Ishikawa (cell line): ENCODE data around the gene TRIM15.

Source experiments
- CEBPB ChIP-seq: IDR thresholded peaks from 2 replicates; pipeline ENCODE4 v1.6.1; 2012
- CREB1 ChIP-seq: IDR thresholded peaks from 2 replicates; pipeline ENCODE4 v1.6.1; 2012; ENCODE audit warnings: low read depth
- EGR1 ChIP-seq: IDR thresholded peaks from 2 replicates; pipeline ENCODE4 v1.6.1; 2012
- EP300 ChIP-seq: IDR thresholded peaks from 2 replicates; pipeline ENCODE4 v1.6.1; 2012; ENCODE audit warnings: borderline replicate concordance
- FOXM1 ChIP-seq: IDR thresholded peaks from 2 replicates; pipeline ENCODE4 v1.6.1; 2012; ENCODE audit warnings: low read depth, borderline replicate concordance
- MAX ChIP-seq: IDR thresholded peaks from 2 replicates; pipeline ENCODE4 v1.6.1; 2012
- NFIC ChIP-seq: IDR thresholded peaks from 2 replicates; pipeline ENCODE4 v1.6.1; 2012
- RAD21 ChIP-seq: IDR thresholded peaks from 2 replicates; pipeline ENCODE4 v1.6.1; 2012; ENCODE audit warnings: low read depth
- TAF1 ChIP-seq: IDR thresholded peaks from 2 replicates; pipeline ENCODE4 v1.6.1; 2012; ENCODE audit warnings: low read depth, mild to moderate bottlenecking
- TCF12 ChIP-seq: IDR thresholded peaks from 2 replicates; pipeline ENCODE4 v1.6.1; 2012; ENCODE audit warnings: low read depth
- TEAD4 ChIP-seq: IDR thresholded peaks from 2 replicates; pipeline ENCODE4 v1.6.1; 2012
- YY1 ChIP-seq: IDR thresholded peaks from 2 replicates; pipeline ENCODE4 v1.6.1; 2012; ENCODE audit warnings: low read depth
- ZBTB7A ChIP-seq: IDR thresholded peaks from 2 replicates; pipeline ENCODE4 v1.6.1; 2012; ENCODE audit warnings: low read depth
- TF ChIP-seq, protein P1 (sequence below): IDR thresholded peaks from 2 replicates; pipeline ENCODE4 v1.6.1; 2012; ENCODE audit warnings: low read depth, mild to moderate bottlenecking
- TF ChIP-seq, protein P2 (sequence below): IDR thresholded peaks from 2 replicates; pipeline ENCODE4 v1.6.1; 2012

Gene TRIM15

DNA sequence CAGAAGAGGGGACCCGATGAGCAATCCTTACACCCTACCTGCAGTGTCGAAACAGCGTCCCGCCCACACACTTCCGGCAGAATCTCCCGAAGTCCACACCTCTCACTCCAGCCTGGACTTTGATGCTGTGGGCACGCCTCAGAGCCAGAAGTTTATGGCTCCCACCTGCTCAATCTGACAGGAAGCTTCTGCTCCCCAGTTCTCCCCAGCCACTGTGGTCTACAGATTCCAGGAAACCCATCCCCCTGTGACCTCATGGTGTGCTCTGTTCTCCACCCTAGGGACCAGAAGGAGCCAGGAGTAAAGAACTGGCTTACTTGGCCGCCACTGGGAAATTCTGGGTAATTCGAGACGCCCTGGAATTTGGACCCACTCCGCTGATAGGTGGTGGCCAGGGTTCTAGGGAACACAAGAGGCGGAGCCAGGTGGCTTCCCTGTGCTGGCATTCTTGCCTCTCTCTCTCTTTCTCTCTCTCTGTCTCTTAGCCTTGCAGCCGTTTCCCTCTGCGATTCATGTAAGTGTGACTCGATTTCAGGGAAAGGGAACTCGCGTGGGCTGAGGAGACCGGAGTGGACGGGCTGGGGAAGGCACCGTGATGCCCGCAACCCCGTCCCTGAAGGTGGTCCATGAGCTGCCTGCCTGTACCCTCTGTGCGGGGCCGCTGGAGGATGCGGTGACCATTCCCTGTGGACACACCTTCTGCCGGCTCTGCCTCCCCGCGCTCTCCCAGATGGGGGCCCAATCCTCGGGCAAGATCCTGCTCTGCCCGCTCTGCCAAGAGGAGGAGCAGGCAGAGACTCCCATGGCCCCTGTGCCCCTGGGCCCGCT, at the start of gene TRIM15:
TSS of gene TRIM15 (plus strand) at position 457 of the 828 bp plus-strand sequence. CDS start at position 596, 139 bp downstream.
- TF ChIP-seq EGR1 (peak; percentile 83), CEBPB (peak; percentile 53; the same call in 1 of the 2 replicates), YY1 (no peak)

- TF ChIP-seq TEAD4 = no peak
- no peak for TF ChIP-seq CREB1
- TF ChIP-seq RAD21 = no peak
- no peak for TF ChIP-seq ZBTB7A
- TF ChIP-seq TCF12 = no peak
- no peak for TF ChIP-seq YY1
- TF ChIP-seq TAF1 = no peak
- no peak for TF ChIP-seq EP300
- TF ChIP-seq, protein P1, sequence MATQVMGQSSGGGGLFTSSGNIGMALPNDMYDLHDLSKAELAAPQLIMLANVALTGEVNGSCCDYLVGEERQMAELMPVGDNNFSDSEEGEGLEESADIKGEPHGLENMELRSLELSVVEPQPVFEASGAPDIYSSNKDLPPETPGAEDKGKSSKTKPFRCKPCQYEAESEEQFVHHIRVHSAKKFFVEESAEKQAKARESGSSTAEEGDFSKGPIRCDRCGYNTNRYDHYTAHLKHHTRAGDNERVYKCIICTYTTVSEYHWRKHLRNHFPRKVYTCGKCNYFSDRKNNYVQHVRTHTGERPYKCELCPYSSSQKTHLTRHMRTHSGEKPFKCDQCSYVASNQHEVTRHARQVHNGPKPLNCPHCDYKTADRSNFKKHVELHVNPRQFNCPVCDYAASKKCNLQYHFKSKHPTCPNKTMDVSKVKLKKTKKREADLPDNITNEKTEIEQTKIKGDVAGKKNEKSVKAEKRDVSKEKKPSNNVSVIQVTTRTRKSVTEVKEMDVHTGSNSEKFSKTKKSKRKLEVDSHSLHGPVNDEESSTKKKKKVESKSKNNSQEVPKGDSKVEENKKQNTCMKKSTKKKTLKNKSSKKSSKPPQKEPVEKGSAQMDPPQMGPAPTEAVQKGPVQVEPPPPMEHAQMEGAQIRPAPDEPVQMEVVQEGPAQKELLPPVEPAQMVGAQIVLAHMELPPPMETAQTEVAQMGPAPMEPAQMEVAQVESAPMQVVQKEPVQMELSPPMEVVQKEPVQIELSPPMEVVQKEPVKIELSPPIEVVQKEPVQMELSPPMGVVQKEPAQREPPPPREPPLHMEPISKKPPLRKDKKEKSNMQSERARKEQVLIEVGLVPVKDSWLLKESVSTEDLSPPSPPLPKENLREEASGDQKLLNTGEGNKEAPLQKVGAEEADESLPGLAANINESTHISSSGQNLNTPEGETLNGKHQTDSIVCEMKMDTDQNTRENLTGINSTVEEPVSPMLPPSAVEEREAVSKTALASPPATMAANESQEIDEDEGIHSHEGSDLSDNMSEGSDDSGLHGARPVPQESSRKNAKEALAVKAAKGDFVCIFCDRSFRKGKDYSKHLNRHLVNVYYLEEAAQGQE = no peak
- TF ChIP-seq EGR1 = no peak
These were observed 49.5 kb upstream of the TRIM15 start for GRCh38 chr6:30113841-30114240.

GRCh38 chr6:30116724-30117123, 46.6 kb upstream of the TRIM15 start:
- no peak for TF ChIP-seq NFIC
- TF ChIP-seq TCF12 = no peak
- TF ChIP-seq, protein P2, sequence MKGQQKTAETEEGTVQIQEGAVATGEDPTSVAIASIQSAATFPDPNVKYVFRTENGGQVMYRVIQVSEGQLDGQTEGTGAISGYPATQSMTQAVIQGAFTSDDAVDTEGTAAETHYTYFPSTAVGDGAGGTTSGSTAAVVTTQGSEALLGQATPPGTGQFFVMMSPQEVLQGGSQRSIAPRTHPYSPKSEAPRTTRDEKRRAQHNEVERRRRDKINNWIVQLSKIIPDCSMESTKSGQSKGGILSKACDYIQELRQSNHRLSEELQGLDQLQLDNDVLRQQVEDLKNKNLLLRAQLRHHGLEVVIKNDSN = no peak
- TF ChIP-seq MAX = no peak
- TF ChIP-seq TAF1 = no peak
- TF ChIP-seq, protein P1 = no peak
- no peak for TF ChIP-seq EGR1
- no peak for TF ChIP-seq CEBPB
- TF ChIP-seq FOXM1 = no peak
- no peak for TF ChIP-seq EP300
- no peak for TF ChIP-seq RAD21

DNA sequence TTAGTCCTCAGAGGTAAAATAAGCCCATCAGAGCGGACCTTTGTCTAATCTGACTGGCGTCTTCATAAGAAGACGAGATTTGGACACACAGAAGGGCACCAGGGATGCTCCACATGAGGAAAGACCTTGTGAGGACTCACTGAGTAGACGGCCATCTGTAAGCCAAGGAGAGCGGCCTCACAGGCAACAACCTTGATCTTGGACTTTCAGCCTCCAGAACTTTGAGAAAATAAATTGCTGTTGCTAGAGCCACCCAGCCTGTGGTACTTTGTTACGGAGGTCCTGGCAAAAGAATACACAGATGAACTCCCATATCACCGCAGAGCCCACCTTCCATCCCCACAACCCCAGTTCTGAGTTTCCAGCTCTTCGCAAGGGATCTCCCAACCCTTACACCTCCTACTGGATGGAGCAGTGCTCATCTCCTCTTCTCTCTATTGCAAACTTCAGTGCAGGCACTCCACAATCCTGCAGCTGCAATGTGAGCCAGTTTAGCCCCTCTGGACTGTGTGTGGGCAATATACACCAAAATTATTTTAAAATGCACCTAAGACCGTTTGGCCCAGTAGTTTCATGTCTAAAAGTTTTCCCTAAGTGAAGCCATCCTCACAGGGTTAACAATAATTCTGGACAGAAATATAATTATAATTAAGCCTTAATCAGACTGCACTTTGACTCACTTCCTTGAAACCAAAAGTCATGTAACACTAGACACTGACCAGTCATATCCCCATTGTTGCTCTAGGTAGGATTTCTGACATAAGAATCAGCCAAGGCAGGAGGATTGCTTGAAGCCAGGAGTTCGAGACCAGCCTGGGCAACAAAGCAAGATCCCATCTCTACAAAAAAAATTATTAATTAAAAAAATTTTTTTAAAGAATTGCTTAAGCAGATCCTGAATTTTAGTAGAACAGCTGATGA, 41.6 kb upstream of the TRIM15 start:
- TF ChIP-seq CEBPB = no peak
- no peak for TF ChIP-seq CREB1
- no peak for TF ChIP-seq EGR1
- TF ChIP-seq TEAD4 = no peak
- no peak for TF ChIP-seq TCF12
- TF ChIP-seq TAF1 = no peak
- no peak for TF ChIP-seq FOXM1
- no peak for TF ChIP-seq NFIC
- TF ChIP-seq EP300 = no peak
- no peak for TF ChIP-seq MAX
- TF ChIP-seq, protein P2 = no peak
- TF ChIP-seq, protein P1 = no peak
- TF ChIP-seq ZBTB7A = no peak
- no peak for TF ChIP-seq YY1
- TF ChIP-seq RAD21 = no peak
